ENCODE measurements around the gene SPEM3.
A peak's percentile ranks its signal among the peaks of the same experiment; 100 is the strongest.

SPEM3 gene

GRCh38 chr17:7403977-7404736 lies 24.5 kb upstream of the SPEM3 start, which contains the start of gene TMEM256:
TSS of gene TMEM256 (minus strand) at chr17:7404097. CDS start at chr17:7404084, 13 bp downstream.
- DNase-seq: peak; percentile 98

DNA sequence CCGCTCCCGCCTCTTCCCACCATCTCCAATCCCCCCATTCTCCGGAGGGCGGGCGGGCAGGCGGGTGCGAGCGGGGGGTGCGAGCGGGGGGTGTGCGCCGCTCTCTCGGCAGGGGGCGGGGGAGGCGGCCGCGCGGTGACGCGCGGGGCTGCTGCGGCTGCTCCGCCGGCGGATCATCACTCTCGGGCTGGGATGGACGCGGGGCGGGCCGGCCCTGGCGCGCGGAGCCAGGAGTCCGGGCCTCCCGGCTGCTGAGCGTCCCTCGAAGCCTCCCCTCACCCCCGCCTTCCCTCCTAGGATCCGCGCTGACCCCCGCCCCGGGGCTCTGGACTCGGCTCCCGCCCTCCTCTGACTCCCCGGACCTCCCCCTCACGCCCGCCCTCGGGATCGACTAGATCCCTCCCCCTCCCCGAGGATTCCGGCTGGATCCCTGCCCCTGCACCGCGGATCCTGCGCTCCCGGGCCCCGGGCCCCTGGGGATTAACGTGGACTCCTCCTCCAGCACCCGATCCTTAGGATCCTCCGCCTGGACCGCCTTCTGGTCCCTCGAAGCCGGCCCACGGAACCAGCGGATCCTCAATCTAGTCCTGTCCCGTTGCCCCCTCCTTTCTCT lies 23.8 kb upstream of the SPEM3 start:
- peak; percentile 82 for DNase-seq

GRCh38 chr17:7405350-7406234 lies 23.1 kb upstream of the SPEM3 start:
- DNase-seq: no peak

- no peak for DNase-seq
Measured at GRCh38 chr17:7406235-7406825, 22.3 kb upstream of the SPEM3 start.

- no peak for DNase-seq
Measured at GRCh38 chr17:7407082-7407481, 21.6 kb upstream of the SPEM3 start.

- no peak for DNase-seq
Measured at GRCh38 chr17:7407485-7408251, 21.0 kb upstream of the SPEM3 start, which contains the start of gene NLGN2. TSS of gene NLGN2 (plus strand) at chr17:7407845. CDS start at chr17:7408256, 411 bp downstream.

- DNase-seq: peak; percentile 49
Measured at GRCh38 chr17:7408252-7408727, 20.4 kb upstream of the SPEM3 start.

DNA sequence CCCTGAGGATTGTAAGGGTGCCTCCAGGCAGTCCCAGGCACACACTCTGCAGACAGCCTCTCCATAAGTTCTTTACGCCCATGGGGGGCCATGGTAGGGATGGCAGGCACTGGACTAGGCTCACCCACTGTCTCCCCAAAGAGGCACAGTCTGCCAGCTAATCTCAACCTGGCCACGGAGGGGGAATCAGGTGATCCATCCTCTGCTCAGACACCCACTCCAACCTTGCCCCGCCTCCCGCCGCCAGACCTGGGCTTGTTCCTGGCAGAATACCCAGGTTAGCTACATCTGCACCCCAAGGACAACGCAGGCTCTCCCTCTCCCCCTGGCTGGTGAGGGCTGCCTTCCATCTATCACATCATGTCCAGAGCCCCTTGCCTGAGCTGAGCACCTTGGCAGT lies 19.8 kb upstream of the SPEM3 start:
- DNase-seq: no peak

DNA sequence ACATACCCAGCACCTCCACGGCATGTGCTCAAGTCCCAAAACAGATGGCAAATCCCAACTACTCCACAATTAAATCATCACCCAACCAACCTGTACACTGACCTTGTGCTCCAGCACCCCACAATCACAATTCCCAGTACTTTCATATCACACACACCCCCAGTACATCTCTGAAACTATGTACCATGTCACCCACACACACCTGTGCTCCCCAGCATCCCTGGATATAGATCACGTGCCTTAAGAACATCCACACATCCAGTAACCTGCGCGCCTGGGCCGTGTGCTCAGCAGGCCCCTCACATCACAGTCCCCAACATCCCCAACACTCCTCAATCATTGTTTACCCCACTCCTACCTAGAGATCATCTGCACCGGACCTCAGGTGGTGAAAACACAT lies 18.9 kb upstream of the SPEM3 start:
- DNase-seq: no peak

- DNase-seq: no peak
Measured at GRCh38 chr17:7410634-7411426, 17.8 kb upstream of the SPEM3 start.

DNA sequence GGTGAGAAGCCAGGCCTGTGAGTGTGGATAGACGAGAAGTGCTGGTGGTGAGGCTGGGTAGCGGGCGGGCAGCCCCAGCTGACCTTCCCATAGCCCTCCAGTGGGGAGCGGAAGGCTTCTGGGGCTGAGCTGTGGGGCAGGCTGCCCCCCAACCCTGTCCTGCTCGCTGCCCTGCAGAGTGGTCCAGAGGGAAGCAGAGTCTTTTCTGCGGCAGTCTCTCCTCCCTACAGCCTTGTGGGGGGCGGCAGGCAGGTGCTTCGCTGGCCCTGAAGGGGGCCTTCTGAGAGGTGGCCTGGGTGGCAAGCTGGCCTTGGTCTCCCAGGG lies 17.3 kb upstream of the SPEM3 start:
- no peak for DNase-seq

- no peak for DNase-seq
Measured at GRCh38 chr17:7413346-7413985, 15.2 kb upstream of the SPEM3 start.

GRCh38 chr17:7414837-7415236 lies 13.8 kb upstream of the SPEM3 start:
- no peak for DNase-seq

DNA sequence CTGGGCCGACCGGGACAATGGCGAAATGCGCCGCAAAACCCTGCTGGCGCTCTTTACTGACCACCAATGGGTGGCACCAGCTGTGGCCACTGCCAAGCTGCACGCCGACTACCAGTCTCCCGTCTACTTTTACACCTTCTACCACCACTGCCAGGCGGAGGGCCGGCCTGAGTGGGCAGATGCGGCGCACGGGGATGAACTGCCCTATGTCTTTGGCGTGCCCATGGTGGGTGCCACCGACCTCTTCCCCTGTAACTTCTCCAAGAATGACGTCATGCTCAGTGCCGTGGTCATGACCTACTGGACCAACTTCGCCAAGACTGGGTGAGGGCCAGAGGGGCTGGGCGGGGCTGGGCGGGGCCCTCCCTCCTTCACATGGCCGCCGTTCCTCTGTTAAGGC lies 12.9 kb upstream of the SPEM3 start:
- DNase-seq: no peak

GRCh38 chr17:7416323-7416722 lies 12.3 kb upstream of the SPEM3 start:
- no peak for DNase-seq

DNA sequence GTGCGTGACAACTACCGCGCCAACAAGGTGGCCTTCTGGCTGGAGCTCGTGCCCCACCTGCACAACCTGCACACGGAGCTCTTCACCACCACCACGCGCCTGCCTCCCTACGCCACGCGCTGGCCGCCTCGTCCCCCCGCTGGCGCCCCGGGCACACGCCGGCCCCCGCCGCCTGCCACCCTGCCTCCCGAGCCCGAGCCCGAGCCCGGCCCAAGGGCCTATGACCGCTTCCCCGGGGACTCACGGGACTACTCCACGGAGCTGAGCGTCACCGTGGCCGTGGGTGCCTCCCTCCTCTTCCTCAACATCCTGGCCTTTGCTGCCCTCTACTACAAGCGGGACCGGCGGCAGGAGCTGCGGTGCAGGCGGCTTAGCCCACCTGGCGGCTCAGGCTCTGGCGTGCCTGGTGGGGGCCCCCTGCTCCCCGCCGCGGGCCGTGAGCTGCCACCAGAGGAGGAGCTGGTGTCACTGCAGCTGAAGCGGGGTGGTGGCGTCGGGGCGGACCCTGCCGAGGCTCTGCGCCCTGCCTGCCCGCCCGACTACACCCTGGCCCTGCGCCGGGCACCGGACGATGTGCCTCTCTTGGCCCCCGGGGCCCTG lies 11.5 kb upstream of the SPEM3 start:
- DNase-seq: no peak

DNA sequence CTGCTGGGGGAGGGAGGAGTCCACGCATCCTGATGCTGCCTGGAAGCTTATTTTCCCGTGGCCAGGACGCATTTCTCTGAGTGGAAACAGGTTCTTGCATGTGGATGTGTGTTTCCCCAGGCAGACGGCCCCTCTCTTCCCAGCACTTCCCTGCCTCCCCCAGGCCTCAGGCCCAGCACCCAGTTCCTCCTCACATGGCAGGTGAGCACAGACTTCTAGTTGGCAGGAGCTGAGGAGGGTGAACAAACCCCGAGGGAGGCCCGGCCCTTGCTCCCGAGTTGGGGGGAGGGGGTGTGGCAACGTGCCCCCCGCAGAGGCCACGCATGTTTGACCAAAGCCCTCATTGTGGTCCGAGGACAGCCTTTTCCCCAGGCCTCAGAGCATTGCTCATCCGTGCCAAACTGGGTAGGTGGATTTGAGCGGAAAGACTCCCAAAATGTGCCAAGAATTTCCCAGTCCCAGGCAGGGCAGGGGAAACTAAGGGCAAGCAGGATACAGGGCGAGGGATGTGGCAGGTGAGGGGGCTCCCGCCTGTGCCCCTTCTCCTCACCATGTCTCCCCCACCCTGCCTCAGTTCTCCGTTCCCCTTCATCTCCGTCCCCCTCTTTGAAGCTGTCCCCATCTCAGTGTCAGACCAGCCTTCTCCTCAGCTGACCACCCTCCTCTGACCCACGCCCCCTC lies 10.0 kb upstream of the SPEM3 start:
- no peak for DNase-seq

GRCh38 chr17:7419819-7420610 lies 8.6 kb upstream of the SPEM3 start, which contains the start of gene SPEM1:
TSS of gene SPEM1 (plus strand) at chr17:7420324. CDS start at chr17:7420385, 61 bp downstream.
- no peak for DNase-seq

DNA sequence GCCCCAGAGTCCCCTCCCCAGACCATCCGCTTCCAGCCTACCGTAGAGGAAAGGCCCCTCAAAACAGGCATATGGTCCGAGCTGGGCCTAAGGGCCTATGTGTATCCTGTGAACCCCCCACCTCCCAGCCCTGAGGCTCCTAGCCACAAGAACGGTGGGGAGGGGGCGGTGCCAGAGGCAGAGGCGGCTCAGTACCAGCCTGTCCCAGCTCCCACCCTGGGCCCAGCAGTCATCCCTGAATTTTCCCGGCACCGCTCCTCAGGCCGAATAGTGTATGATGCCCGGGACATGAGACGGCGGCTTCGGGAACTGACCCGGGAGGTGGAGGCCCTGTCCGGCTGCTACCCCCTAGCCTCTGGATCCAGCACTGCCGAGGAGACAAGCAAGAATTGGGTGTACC lies 7.5 kb upstream of the SPEM3 start:
- no peak for DNase-seq

All from CD4-positive, alpha-beta T cell treated with Interleukin-21 for 1 hour (primary cell).